Lower lobe of right lung (tissue), 2 donors: ENCODE results near the gene ERAP2. TPM values are rescaled to one million over a fixed set of nuclear protein-coding genes. Genes with fewer than 3 reads are reported as not detected.

ENCODE experiments used
- ATAC-seq, 2 donors: fragments of 200-7000 bp; cut with Tn5 transposase; one replicate each; pipeline ENCODE4 v1.9.1; 2020 to 2022; ENCODE audit warnings: mild to moderate bottlenecking in 2 of 2, moderate library complexity in 2 of 2
- DNase-seq: peaks from one replicate; pipeline ENCODE4 v3.0.0-alpha.2; 2020
- H3K27ac ChIP-seq: fragments of 200-600 bp; one replicate; pipeline ENCODE4 v1.8.0; 2022
- H3K27me3 ChIP-seq: fragments of 200-600 bp; one replicate; pipeline ENCODE4 v1.8.0; 2022; ENCODE audit warnings: low read depth
- H3K36me3 ChIP-seq: fragments of 200-600 bp; one replicate; pipeline ENCODE4 v1.8.0; 2022; ENCODE audit warnings: mild to moderate bottlenecking
- H3K4me1 ChIP-seq: fragments of 200-600 bp; one replicate; pipeline ENCODE4 v1.8.0; 2022
- H3K4me3 ChIP-seq: fragments of 200-600 bp; one replicate; pipeline ENCODE4 v1.8.0; 2022; ENCODE audit warnings: mild to moderate bottlenecking
- H3K9me3 ChIP-seq: fragments of 200-600 bp; one replicate; pipeline ENCODE4 v1.8.0; 2022
- intact Hi-C: fragments of 100-400 bp; cut with DNase I; formaldehyde crosslinking; loops from one replicate; pipeline ENCODE4 v1.11.0; 2022
- total RNA-seq: library from RNA; stranded (reverse); fragmentation: NEBNext Ultra II Directional; extraction: Animal tissue kit (Norgen Biotek cat#: 25700); gene quantifications from one replicate; pipeline ENCODE4 v1.2.1, GENCODE V29; 2021
- TF ChIP-seq, protein P1 (sequence below): fragments of 200-600 bp; IDR thresholded peaks from one replicate; pipeline ENCODE4 v1.8.0; 2022; ENCODE audit warnings: antibody characterized with exemption, mild to moderate bottlenecking
- donor health status: DM: no; HTN: yes; CAD: no; lungs with severe emphysema.

ERAP2 gene
- total RNA-seq, 1 donor from 2014 or later = 32.1 TPM

DNA sequence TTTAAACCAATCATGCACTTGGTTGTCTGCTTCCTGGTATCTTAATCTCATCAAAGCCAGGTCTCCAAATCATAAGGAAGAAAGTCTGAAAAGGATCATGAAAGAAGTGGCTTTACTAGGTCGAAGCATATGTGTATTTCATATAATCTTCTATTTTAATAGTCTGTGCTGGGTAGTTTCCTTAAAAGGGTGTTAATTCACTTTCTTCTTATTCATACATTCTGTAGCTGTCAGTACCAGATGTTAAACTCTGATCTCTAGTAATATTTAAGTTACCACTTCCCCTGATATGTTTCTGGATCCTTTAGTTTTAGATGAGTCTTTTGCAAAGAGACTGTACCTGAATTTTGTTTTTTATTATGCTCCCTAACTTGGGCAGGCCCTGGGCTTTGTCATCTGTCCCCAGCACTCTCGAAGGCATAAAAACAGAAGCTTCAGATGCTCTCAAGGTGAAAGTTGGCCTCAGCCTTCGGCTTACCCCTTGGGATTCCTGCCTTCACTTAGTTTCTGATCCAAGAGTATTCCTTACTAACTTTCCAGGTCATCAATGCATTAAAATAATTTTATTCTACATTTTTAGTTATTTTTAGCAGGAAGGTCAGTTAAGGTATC is 44.5 kb downstream of the ERAP2 start:
- Histone ChIP-seq H3K27ac (no peak overlapping the region), H3K4me3 (no peak overlapping the region), H3K27me3 (no peaks in the 10 kb centered on the region), H3K36me3 (peaks cover 28% of the 10 kb centered on the region), H3K9me3 (no peaks in the 10 kb centered on the region), H3K4me1 (no peaks in the 10 kb centered on the region)
- no peak for ATAC-seq
- intact Hi-C loops = no loop called here
- TF ChIP-seq, protein P1, sequence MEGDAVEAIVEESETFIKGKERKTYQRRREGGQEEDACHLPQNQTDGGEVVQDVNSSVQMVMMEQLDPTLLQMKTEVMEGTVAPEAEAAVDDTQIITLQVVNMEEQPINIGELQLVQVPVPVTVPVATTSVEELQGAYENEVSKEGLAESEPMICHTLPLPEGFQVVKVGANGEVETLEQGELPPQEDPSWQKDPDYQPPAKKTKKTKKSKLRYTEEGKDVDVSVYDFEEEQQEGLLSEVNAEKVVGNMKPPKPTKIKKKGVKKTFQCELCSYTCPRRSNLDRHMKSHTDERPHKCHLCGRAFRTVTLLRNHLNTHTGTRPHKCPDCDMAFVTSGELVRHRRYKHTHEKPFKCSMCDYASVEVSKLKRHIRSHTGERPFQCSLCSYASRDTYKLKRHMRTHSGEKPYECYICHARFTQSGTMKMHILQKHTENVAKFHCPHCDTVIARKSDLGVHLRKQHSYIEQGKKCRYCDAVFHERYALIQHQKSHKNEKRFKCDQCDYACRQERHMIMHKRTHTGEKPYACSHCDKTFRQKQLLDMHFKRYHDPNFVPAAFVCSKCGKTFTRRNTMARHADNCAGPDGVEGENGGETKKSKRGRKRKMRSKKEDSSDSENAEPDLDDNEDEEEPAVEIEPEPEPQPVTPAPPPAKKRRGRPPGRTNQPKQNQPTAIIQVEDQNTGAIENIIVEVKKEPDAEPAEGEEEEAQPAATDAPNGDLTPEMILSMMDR = no peak
- DNase-seq = no peak

GRCh38 chr5:96922499-96923244 is 46.4 kb downstream of the ERAP2 start:
- intact Hi-C loops = no loop called here
- H3K36me3 ChIP-seq = peaks cover 10% of the 10 kb centered on the region
- H3K4me1 ChIP-seq = no peaks in the 10 kb centered on the region
- TF ChIP-seq, protein P1 = no peak
- no peak overlapping the region for H3K27ac ChIP-seq
- ATAC-seq (no peak), DNase-seq (no peak)
- no peak overlapping the region for H3K4me3 ChIP-seq
- H3K27me3 ChIP-seq = no peaks in the 10 kb centered on the region
- no peaks in the 10 kb centered on the region for H3K9me3 ChIP-seq

DNA sequence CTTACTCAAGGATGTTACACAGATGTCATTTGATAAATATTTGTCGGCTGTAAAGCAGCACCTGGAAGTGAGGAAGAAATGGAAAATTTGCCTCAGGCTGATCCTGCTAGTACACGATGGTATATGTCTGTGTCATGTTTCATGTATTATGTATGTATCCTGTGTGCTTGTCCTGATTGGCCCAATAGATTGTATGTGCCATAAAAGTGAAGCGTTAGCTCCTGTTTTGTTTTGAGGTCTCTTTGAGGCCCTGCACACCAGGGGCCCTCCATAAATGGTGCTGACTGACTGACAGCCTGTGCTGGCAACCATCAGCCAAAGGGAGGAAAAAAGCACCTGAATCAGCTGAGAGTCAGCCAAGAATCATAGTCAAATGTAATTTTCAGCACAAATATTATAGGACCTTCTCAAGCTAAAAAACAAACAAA is 47.7 kb downstream of the ERAP2 start:
- TF ChIP-seq, protein P1 = no peak
- no peaks in the 10 kb centered on the region for H3K9me3 ChIP-seq
- no peaks in the 10 kb centered on the region for H3K27me3 ChIP-seq
- no peaks in the 10 kb centered on the region for H3K4me1 ChIP-seq
- H3K27ac ChIP-seq = no peak overlapping the region
- H3K36me3 ChIP-seq = peaks cover 6% of the 10 kb centered on the region
- ATAC-seq (no peak), DNase-seq (no peak)
- no peak overlapping the region for H3K4me3 ChIP-seq
- intact Hi-C loops = no loop called here

DNA sequence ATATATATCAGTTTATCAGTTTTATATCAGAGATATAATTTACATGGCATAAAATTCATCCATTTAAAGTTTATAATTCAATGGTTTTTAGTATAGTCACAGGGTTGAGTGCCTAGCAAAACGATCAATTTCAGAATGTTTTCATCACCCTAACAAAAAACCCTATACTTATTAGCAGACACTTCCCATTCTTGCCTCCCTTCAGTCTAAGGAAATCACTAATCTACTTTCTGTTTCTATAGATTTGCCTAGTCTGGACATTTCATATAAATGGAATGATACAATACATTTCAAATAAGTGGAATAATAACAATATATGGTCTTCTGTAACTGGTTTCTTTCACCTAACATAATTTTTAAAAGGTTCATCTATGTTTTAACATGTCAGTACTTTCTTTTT is 50.0 kb downstream of the ERAP2 start:
- H3K27ac ChIP-seq = no peak overlapping the region
- TF ChIP-seq, protein P1 = no peak
- H3K4me1 ChIP-seq = no peaks in the 10 kb centered on the region
- no peak for ATAC-seq
- DNase-seq = no peak
- no peak overlapping the region for H3K4me3 ChIP-seq
- intact Hi-C loops = no loop called here
- H3K36me3 ChIP-seq = no peaks in the 10 kb centered on the region
- H3K9me3 ChIP-seq = no peaks in the 10 kb centered on the region
- H3K27me3 ChIP-seq = no peaks in the 10 kb centered on the region

- no peaks in the 10 kb centered on the region for H3K9me3 ChIP-seq
- no peak for DNase-seq
- TF ChIP-seq, protein P1 = no peak
Observed at GRCh38 chr5:96927008-96927407, 50.7 kb downstream of the ERAP2 start.

More at GRCh38 chr5:96927008-96927407, 50.7 kb downstream of the ERAP2 start:
- ATAC-seq = no peak
- Histone ChIP-seq H3K27ac (no peak overlapping the region), H3K4me1 (peaks cover 3% of the 10 kb centered on the region), H3K36me3 (no peaks in the 10 kb centered on the region), H3K4me3 (no peak overlapping the region), H3K27me3 (no peaks in the 10 kb centered on the region)
- intact Hi-C loops = no loop called here
